AG10803 (cell line): ENCODE results near the gene APOH.

Experiments used
- DNase-seq: peaks from one replicate; pipeline ENCODE4 v3.0.0; 2010; ENCODE audit warnings: low read depth
- H3K4me3 ChIP-seq: 2 replicates; pipeline ENCODE4 v1.5.1; 2011; ENCODE audit warnings: mild to moderate bottlenecking, low read length, control low read depth
- CTCF ChIP-seq: conservative IDR thresholded peaks from 2 replicates; pipeline ENCODE4 v1.5.1; 2011; ENCODE audit warnings: mild to moderate bottlenecking, low read length, control low read depth, inconsistent platforms

The APOH gene, protein sequence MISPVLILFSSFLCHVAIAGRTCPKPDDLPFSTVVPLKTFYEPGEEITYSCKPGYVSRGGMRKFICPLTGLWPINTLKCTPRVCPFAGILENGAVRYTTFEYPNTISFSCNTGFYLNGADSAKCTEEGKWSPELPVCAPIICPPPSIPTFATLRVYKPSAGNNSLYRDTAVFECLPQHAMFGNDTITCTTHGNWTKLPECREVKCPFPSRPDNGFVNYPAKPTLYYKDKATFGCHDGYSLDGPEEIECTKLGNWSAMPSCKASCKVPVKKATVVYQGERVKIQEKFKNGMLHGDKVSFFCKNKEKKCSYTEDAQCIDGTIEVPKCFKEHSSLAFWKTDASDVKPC

DNA sequence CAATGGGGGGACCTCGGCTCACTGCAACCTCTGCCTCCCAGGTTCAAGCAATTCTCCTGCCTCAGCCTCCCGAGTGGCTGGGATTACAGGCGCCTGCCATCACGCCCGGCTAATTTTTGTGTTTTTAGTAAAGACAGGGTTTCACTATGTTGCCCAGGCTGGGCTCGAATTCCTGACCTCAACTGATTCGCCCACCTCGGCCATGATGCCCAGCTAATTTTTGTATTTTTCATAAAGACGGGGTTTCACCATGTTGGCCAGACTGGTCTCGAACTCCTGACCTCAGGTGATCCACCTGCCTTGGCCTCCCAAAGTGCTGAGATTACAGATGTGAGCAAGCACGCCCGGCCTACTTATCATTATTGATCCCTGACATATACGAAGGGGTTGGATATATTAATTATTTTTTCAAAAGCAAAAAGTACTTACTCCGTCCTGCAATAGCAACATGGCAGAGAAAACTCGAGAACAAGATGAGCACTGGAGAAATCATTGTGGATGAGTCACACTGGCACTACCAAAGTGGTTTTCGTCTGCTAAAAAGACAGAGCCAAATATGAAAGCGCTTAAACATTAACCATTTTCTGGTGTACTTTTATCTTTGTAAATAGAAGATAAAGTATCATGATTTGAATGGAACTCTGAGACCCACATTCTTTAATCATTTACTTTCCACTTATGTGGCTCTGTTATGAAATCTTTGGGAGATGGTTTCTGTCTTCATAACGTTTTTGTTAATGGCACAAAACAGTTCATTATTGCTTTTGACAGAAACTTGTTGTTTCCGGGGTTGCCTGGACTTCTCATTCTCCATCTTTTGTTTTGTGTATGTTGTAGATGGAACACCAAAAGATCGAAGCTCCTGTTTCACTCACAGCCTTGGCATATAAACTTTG lies at the start of gene APOH:
Gene APOH, minus strand, starts transcription at position 529 of the 896 bp plus-strand sequence. Its CDS starts 36 bp downstream, at position 493.
- DNase-seq: no peak
- H3K4me3 ChIP-seq: no peak within 1 kb of the TSS
- no peak for TF ChIP-seq CTCF

DNA sequence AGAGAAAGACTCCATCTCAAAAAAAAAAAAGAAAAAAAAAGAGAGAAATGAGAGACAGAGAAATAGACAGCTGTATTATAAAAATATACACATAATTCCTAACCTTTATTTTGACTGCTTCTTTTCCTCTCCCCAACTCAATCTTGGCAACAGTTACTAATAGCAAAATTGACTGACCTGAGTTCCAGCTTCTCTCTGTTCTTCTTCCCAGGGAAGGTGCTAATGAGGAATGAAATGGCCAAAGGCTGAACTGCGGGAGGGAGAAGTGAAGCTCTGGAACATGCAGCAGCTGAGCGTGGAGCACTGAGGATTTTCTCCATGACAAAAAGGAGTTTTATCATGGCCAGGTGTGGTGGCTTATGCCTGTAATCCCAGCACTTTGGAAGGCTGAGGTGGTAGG lies 48.0 kb upstream of the APOH start:
- no peak for TF ChIP-seq CTCF
- no peak overlapping the region for H3K4me3 ChIP-seq
- no peak for DNase-seq

GRCh38 chr17:66276328-66276937 lies 47.2 kb upstream of the APOH start:
- no peak overlapping the region for H3K4me3 ChIP-seq
- DNase-seq: peak; percentile 11
- no peak for TF ChIP-seq CTCF

DNA sequence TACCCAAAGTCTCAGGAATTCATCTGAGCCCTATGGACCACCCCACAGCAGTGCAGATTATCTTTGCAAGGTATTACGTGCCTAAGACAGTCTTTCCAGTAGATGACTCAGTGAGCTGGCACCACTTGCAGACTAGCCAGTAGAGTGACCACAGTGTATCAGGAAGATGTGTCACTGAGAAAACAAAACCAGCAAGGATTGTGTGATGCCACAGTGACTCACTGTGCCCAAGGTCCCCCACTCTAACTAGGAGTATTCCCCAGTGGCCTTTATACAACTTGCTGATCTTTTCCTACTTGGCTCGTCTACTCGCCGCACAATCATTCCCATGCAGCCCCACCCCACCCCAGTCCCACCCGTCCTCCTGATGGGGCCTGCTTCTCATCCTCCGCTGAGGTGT lies 46.4 kb upstream of the APOH start:
- peak; percentile 90 for DNase-seq
- no peak overlapping the region for H3K4me3 ChIP-seq

DNA sequence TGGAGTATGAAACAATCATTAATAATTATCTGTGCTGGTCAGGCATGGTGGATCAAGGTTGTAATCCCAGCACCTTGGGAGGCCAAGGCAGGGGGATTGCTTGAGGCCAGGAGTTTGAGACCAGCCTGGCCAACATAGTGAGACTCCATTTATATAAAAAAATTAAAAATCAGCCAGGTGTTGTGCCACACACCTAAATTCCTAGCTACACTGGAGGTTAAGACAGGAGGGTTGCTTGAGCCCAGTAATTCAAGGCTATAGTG lies 44.3 kb upstream of the APOH start:
- DNase-seq: no peak
- no peak overlapping the region for H3K4me3 ChIP-seq
- TF ChIP-seq CTCF: no peak

More for the DNA sequence above, 46.4 kb upstream of the APOH start:
- TF ChIP-seq CTCF: no peak

- peak overlapping the region; percentile 37; the same call in 1 of the 2 replicates for H3K4me3 ChIP-seq
- DNase-seq: peak; percentile 82
Observed at GRCh38 chr17:66272811-66273585, 43.8 kb upstream of the APOH start.

More at GRCh38 chr17:66272811-66273585, 43.8 kb upstream of the APOH start:
- no peak for TF ChIP-seq CTCF
